Measurements from ENCODE around the gene GBX2. TPM values are rescaled to one million over a fixed set of nuclear protein-coding genes. Genes with fewer than 3 reads are reported as not detected.

Gene GBX2
- total RNA-seq, 2 experiments from 2014 or later, result not detected

- peaks cover 4 to 14% of the 10 kb centered on the region in 2 experiments for H3K9me3 ChIP-seq (ENCODE audit: control insufficient read depth in 1 of 2, insufficient read depth in 1 of 2, low read length in 2 of 2)
- intact Hi-C loops (cut with DNase I, micrococcal nuclease), result no loop called here
- no peaks in the 10 kb centered on the region for H3K36me3 ChIP-seq (ENCODE audit: insufficient read depth, low read length)
- POLR2A ChIA-PET, result no interaction called here
- peaks cover 32% of the 10 kb centered on the region for H3K27me3 Mint-ChIP-seq
- no peaks in the 10 kb centered on the region for H3K36me3 Mint-ChIP-seq (ENCODE audit: low read depth)
- TF ChIP-seq, protein P1, sequence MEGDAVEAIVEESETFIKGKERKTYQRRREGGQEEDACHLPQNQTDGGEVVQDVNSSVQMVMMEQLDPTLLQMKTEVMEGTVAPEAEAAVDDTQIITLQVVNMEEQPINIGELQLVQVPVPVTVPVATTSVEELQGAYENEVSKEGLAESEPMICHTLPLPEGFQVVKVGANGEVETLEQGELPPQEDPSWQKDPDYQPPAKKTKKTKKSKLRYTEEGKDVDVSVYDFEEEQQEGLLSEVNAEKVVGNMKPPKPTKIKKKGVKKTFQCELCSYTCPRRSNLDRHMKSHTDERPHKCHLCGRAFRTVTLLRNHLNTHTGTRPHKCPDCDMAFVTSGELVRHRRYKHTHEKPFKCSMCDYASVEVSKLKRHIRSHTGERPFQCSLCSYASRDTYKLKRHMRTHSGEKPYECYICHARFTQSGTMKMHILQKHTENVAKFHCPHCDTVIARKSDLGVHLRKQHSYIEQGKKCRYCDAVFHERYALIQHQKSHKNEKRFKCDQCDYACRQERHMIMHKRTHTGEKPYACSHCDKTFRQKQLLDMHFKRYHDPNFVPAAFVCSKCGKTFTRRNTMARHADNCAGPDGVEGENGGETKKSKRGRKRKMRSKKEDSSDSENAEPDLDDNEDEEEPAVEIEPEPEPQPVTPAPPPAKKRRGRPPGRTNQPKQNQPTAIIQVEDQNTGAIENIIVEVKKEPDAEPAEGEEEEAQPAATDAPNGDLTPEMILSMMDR (IDR thresholded peaks at IDR 0.05), result no peak
- H3K4me3 Mint-ChIP-seq, result no peak overlapping the region
- no peaks in the 10 kb centered on the region for H3K4me1 ChIP-seq (ENCODE audit: insufficient read depth, low read length)
- CTCF ChIA-PET, result no interaction called here
- no peak overlapping the region for H3K27ac ChIP-seq (ENCODE audit: low read depth in 1 of 2, low read length in 2 of 2)
- no peak for DNase-seq
- ATAC-seq (ENCODE audit: poor library complexity), result no peak
- no peak overlapping the region for H3K27ac Mint-ChIP-seq
- no peaks in the 10 kb centered on the region for H3K9me3 Mint-ChIP-seq
- no peak overlapping the region for H3K4me3 ChIP-seq (ENCODE audit: low read length)
- peaks cover 4 to 11% of the 10 kb centered on the region in 2 experiments for H3K27me3 ChIP-seq (ENCODE audit: control insufficient read depth in 1 of 2, insufficient read depth in 2 of 2, low read length in 2 of 2)
- H3K4me1 Mint-ChIP-seq (ENCODE audit: low read depth), result no peaks in the 10 kb centered on the region
Measured at GRCh38 chr2:236211296-236211695, 43.1 kb upstream of the GBX2 start.

DNA sequence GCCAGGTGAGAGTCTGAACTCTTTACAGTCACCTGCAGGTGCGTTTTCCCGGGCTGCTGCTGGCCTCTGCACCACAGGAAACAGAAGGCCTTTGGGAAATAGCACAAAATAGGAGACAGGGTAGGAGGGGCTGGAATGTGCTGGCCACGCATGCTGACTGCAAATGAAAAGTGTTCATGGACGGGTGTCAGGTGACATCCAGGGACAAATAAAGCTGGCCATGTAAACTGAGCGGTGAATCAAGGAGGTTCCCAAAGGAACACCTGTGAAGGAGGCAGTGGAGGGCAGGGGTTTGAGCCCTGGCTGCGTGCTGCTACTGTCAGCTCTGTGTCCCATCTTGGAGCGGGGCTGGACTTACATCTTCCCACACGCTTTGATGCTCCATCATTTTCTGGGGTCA, 42.4 kb upstream of the GBX2 start:
- TF ChIP-seq, protein P1 (IDR thresholded peaks at IDR 0.05), result no peak
- H3K27ac ChIP-seq (ENCODE audit: low read depth in 1 of 2, low read length in 2 of 2), result no peak overlapping the region
- no peak overlapping the region for H3K4me3 ChIP-seq (ENCODE audit: low read length)
- ATAC-seq (ENCODE audit: poor library complexity) (no peak), DNase-seq (no peak)
- no peak overlapping the region for H3K4me3 Mint-ChIP-seq
- intact Hi-C loops (cut with DNase I, micrococcal nuclease), result no loop called here
- no peak overlapping the region for H3K27ac Mint-ChIP-seq
- peaks cover 9 to 14% of the 10 kb centered on the region in 2 experiments for H3K9me3 ChIP-seq (ENCODE audit: control insufficient read depth in 1 of 2, insufficient read depth in 1 of 2, low read length in 2 of 2)
- CTCF ChIA-PET, result no interaction called here
- peaks cover 25% of the 10 kb centered on the region for H3K27me3 Mint-ChIP-seq
- H3K36me3 Mint-ChIP-seq (ENCODE audit: low read depth), result no peaks in the 10 kb centered on the region
- POLR2A ChIA-PET, result no interaction called here
- no peaks in the 10 kb centered on the region for H3K36me3 ChIP-seq (ENCODE audit: insufficient read depth, low read length)
- H3K4me1 ChIP-seq (ENCODE audit: insufficient read depth, low read length), result no peaks in the 10 kb centered on the region
- H3K9me3 Mint-ChIP-seq, result peaks cover 5% of the 10 kb centered on the region
- H3K27me3 ChIP-seq (ENCODE audit: control insufficient read depth in 1 of 2, insufficient read depth in 2 of 2, low read length in 2 of 2), result peaks cover 4 to 11% of the 10 kb centered on the region in 2 experiments
- H3K4me1 Mint-ChIP-seq (ENCODE audit: low read depth), result no peaks in the 10 kb centered on the region

DNA sequence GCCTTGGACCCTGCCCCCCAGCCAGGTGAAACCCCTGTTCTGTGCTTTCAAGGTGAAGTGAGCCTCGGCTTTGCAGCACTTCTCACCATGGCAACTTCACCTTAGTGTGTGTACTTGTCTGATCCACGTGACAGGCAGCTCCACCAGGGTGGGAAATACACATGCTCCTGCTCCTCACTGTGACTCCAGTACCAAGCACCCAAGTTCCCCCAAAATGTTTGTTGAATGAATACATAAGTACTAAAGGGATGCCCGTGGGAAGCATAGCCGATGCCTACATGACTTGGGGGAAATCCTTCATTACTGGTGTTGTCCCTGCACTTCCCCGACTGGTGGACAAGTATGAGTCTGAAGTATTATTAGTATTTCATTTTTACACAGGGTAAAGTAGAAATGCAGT, 41.8 kb upstream of the GBX2 start:
- peaks cover 5% of the 10 kb centered on the region for H3K9me3 Mint-ChIP-seq
- Histone ChIP-seq H3K27ac (ENCODE audit: low read depth in 1 of 2, low read length in 2 of 2) (no peak overlapping the region), H3K27me3 (ENCODE audit: control insufficient read depth in 1 of 2, insufficient read depth in 2 of 2, low read length in 2 of 2) (peaks cover 4 to 11% of the 10 kb centered on the region in 2 experiments), H3K4me3 (ENCODE audit: low read length) (no peak overlapping the region), H3K9me3 (ENCODE audit: control insufficient read depth in 1 of 2, insufficient read depth in 1 of 2, low read length in 2 of 2) (peaks cover 9 to 18% of the 10 kb centered on the region in 2 experiments), H3K36me3 (ENCODE audit: insufficient read depth, low read length) (no peaks in the 10 kb centered on the region), H3K4me1 (ENCODE audit: insufficient read depth, low read length) (no peaks in the 10 kb centered on the region)
- no peak for DNase-seq
- H3K27ac Mint-ChIP-seq, result no peak overlapping the region
- no peaks in the 10 kb centered on the region for H3K36me3 Mint-ChIP-seq (ENCODE audit: low read depth)
- intact Hi-C loops (cut with DNase I, micrococcal nuclease), result no loop called here
- ATAC-seq (ENCODE audit: poor library complexity), result no peak
- POLR2A ChIA-PET, result no interaction called here
- CTCF ChIA-PET, result no interaction called here
- H3K27me3 Mint-ChIP-seq, result peaks cover 23% of the 10 kb centered on the region
- no peak overlapping the region for H3K4me3 Mint-ChIP-seq
- TF ChIP-seq, protein P1 (IDR thresholded peaks at IDR 0.05), result no peak
- no peaks in the 10 kb centered on the region for H3K4me1 Mint-ChIP-seq (ENCODE audit: low read depth)
